GM21723 (cell line): ENCODE data around the gene ADCY5.

Experiments used
- ATAC-seq: cut with Tn5 transposase; IDR thresholded peaks from one replicate; pipeline ENCODE4 v1.9.1; 2021; ENCODE audit warnings: mild to moderate bottlenecking, moderate library complexity; ENCODE audit not compliant: unreplicated experiment

ADCY5 gene

DNA sequence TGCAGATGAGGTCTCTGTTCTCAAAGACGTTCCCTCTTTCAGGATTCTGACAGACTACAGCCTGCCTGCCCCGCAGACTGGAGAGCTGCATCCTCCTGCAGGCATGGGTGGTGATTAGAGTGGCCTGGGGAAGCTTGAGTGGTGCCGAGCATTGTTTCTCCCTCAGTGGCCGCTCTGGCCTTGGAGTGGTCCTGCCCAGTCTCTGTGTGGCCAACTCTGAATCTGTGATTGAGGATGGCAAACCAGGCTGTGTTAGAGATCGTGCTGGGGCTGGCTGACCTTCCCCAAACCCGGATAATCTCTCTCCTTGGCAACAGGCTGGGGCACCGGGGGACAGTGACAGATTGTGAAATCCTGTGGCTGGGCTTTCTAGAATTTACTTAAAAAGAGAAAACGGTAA is 11.0 kb upstream of the ADCY5 start:
- no peak for ATAC-seq

DNA sequence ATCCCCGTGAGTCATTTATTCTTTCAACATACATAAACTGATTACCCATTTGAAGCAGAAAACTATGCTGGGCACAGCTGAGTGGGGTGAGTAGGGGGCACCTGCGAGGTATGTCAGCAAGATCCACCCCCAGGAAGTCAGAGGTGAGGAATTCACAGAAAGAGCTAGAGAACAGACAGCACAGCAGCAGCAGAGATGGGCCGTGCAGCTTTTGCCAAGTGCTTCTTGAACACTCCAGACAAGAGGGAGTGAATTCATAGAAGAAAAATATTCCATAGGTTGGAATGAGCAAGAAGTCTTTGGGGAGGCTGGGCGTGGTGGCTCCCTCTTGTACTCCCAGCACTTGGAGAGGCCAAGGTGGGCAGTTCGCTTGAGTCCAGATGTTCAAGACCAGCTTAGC is 9.4 kb upstream of the ADCY5 start:
- ATAC-seq: no peak

DNA sequence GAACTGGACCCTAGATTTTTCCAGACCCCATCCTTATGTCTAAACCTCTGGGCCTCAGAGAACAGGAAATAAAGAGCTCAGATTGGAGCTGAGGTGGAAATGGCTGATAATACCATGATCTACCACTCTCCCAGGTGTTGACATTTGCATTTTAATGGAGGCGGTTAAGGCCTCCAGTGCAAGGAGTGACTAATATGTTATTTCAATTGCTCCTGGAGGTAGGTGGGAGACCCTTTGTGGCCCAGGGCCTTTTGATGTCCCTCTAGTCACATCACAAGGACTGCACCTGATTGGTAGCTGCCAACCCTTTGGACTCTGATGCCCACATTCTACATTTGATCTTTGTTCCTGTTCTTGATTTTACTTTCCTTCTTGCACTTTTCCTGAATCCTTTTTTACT is 9.0 kb upstream of the ADCY5 start:
- ATAC-seq: no peak

DNA sequence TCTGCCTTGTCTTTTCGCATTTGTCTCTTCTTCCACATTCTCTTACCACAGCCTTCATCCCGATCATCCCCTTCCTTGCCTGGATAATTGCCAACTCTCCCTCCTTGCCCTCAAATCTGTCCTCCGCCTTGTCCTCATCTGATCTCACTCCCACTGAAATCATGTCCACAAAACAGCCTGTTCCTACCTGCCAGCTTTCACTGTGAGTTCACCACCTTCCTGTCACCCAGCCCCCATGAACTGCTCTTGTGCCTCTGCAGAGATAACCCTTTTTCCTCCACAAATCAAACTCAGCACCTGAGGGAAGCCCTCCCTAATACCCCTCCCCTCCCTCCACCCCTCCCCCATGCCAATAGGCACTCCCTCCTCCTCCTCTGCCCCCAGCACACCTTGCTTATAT is 4.8 kb upstream of the ADCY5 start:
- ATAC-seq: no peak

DNA sequence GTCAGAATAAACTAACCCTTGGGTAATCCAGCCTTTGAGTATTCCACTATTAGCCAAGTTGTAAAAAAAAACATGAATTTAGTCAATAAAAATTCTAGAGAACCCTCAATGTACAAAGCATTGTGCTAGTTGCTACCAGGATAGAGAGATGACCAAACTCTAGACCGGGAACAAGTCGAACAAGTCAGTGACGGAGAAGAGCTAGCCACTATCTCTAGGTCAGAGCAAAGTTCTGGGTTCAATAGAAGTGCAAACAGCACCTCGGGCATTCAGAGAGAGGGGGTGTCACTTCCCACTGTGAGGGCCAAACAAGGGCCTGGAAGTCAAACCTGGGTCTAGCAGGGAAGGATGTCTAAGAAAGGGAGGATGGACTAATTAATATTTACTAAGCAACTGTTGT is 2.3 kb upstream of the ADCY5 start:
- ATAC-seq: no peak

DNA sequence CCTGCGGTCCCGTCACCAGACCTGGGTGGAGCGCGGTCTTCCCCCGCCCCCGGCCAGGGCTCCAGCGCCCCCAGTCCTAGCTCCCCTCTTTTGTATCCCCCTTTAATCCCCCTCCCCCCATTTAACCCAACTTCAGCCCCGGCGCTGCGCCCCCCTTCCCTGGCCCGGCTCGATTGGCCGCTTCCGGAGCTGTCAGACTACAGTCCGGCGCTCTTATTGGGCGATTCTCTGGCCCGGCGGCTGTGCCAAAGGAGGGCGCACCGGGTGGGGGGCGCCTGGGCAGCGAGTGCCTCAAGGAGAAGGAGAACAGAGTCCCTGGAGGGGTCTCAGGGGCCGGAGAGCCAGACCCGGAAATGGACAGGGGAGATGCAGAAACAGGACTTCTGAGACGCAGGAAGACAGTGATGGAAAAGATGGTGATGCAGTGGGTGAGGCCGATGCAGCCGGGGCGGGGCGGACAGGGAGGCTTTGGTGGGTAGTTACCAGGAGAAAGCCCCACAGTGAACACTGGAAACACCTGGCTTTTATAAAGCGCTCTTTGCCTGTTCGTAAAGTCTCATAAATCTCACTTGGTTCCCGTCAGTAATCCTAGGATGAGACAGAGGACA is 1.2 kb upstream of the ADCY5 start:
- ATAC-seq: no peak

DNA sequence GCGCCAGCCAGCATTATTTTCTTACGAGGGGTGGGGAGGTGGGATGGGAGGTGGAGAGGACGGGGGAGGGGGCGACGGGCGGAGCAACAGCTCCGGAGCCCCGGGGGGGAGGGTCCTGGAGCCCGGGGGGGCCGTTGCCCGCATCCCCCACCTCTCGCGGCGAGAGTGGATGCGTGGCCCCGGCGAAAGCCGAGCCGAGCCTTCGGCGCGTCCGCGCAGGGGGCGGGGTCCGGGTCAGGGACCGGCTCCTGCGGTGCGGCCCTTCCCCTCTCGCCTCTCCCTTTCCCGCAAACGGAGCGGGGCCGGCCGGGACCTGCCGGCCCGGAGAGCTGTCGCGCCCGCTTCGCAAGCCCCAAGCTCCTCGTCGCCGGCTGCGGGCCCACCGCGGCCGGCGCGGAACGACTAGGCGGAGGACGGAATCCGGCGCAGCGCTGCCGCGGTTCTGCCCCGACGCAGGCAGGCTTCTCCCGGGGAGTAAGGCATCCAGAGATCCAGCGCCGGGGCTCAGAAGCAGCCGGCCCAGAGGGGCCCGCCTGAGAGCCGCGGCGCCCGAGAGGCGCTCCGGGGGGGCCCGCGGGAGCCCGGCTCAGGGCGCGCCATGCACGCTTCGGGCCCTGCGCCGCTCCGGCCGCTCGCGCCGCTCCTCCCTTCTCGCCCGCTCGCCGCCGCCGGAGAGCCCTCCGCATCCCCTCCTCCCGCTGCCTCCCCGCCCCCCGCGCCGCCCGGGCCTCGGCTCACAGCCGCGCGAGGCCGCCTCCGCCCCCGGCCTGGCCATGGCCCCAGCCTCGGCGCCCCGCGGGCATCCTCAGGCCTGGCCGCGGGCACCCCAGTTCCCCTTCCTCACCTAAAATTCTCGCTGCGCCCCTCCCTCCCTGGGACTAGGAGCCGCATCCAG is 459 bp upstream of the ADCY5 start:
- no peak for ATAC-seq

DNA sequence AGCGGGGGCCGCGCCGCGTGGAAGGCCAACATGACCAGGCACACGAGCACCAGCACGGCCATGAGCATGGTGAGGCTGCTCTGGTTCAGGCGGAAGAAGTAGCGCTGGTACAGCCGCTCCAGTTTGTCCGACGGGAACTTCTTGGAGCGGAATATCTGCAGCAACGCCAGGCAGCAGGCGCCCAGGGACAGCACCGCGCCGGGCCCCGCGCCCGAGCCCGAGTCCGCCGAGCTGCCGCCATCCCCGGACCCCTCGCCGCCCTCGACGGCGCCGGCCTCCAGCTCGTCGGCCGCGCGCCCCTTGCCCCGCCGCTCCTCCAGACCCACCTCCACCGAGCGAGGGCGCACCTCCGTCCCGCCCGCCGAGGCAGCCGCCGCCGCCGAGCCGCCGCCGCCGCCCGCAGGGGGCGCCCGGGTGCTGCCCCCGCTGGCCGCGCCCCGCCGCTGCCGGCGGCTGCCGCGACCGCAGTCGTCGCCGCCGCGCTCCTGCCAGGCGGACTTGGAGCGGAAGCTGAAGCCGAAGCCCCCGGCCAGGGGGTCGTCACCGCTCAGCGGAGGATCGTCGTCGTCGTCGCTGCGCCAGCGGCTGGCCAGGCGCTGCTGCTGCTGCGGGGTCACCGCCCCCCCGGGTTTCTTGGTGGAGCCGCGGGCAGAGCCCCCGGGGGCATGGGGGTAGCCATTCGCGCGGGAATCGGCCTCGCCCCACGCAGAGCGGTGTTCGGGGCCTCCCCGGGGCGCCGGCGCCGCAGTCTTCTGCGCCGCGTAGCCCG is 957 bp downstream of the ADCY5 start:
- ATAC-seq: no peak

DNA sequence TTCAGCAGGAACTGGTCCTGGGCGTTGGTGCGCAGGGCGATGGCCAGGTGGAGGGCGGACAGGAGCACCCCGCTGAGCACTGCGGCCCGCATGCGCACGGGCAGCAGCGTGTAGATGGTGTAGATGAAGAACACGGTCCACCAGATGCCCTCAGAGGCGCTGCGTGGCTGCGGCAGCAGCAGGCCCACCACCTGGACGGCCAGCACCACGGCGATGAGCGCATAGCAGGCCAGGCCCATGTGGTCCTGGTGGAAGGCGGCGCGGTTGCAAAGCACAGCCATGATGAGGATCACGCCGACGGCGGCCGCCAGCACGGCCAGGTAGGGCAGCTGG is 1.5 kb downstream of the ADCY5 start:
- ATAC-seq: no peak

DNA sequence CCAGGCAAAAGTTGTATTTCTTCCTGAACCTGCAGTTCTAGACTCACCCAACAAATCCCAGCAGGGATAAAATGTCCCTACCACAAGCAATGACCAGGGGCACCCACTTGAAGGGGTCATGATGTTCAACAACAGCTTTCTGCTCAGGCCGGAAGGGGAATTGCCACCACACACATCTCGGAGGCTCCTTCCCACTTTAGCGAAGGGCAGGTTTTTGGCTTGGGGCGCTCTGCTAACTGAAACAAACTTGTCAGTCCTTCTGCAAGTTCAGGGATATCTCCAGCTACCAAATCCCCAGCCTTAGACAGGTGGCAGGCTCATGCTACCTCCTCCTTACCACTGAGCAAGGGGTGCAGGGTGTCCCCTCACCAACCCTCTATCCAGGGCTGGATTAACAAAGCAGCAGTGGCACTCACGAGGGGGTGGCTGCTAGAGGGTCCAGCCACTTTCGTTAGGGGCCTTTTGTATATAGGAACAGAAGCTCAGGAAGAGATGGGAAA is 2.2 kb downstream of the ADCY5 start:
- no peak for ATAC-seq

DNA sequence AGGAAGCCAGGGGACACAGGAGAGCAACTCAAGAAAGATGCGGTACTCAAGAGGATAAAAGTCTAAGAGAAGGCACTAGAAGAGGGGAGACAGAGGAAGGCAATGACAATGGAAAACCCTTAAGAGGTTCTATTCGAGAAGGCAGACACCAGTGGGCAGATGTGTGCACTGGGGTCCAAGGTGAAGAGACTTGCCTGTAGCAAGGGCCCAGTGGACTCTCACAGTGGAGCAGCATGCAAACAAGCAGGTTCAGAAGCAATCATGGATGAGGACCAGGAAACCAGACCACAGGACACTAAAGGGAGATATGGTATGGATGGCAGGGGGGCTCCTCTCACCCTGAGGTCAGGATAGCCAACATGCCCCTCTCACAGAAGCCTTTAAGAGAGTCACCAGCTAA is 2.7 kb downstream of the ADCY5 start:
- no peak for ATAC-seq

DNA sequence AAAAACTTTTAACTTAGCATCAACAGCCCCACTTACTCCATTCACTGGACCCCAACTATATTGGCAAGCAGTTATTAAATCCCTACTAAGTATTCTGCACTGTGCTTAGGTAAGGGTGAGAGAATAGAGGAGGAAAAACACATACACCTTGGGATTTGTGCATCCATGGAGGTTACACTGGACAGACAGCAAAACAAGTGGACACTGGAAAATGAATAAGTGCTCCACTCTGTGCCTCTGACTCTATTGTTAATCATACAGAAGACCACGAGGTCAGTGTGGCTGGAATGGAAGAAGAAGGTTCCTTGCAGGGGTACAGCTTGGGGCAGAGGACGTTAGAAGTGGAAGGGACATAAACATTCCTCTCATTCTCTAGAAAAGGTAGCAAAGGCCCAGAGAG is 3.2 kb downstream of the ADCY5 start:
- no peak for ATAC-seq

DNA sequence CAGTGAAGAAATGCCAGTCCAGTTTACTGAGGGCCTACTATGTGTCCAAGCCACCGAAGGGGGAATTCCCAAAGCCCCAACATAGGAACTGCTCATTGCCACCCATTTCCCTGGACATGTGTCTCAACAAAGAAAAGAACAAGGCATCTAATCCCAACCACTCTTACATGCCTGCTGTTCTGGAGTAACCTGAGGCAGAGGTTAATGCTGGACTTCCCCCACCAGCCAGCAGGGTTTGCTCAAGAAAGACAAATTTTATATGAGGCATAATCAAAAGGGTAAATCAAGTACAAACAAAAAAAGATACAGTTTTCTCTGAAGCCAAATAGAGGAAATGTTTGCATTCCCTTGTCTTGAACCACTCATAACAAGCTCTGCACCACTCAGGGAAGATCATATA is 4.1 kb downstream of the ADCY5 start:
- ATAC-seq: no peak

DNA sequence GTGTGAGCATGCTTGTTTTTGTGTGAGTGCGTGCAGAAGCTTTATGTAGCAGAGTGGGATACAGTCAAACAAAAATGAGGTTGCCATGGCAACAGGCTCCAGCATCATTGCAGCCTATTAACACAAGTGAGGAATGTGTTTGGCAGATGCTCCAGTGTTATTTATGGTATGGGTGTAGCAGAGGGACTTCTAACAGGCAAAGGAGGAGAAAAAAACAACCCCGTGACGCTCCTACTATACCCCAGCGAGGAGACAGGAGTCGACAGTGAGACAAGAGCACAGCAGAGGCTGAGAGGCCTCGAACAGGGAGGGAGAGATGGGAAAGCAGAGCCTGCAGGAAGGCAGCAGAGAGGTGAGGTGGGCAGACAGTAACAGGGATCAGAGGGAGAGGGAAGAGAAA is 4.9 kb downstream of the ADCY5 start:
- no peak for ATAC-seq

DNA sequence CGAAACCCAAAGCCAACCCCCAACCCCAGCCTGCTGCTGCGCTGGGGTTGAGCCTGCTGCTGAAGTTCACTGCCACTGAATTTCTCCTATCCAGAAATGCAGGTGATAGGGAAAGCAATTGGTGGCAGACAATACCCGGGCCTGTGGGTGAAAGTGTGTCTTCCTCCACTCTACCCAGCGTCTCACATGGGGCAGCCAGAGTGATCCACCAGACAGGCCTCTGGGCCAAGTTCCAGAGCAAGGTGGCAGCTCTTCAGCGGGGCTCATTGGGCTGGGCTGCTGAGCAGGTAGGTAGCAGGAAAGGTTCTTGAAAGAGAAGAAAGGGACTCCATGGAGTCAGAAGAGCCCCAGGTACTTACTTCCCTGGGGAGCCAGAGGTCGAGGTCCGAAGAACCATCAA is 6.0 kb downstream of the ADCY5 start:
- ATAC-seq: no peak

DNA sequence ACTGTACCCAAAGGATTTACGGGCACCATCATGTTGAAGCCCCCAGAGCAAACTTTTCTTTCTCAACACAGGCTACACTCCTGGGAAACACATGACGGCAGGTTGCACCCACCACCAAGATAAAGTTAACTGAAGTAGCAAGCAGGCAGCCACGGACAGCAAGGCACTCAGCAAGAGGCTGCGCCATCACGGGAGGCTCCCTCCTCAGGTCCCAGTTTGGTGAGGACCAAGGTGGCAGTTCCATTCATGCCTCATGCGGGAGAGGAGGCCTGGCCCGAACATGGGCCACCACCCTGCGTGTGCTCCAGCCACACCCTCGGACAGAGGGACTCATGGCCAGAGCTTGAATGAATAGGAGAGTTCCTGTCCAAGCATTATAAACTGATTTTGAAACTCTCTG is 6.8 kb downstream of the ADCY5 start:
- ATAC-seq: no peak

DNA sequence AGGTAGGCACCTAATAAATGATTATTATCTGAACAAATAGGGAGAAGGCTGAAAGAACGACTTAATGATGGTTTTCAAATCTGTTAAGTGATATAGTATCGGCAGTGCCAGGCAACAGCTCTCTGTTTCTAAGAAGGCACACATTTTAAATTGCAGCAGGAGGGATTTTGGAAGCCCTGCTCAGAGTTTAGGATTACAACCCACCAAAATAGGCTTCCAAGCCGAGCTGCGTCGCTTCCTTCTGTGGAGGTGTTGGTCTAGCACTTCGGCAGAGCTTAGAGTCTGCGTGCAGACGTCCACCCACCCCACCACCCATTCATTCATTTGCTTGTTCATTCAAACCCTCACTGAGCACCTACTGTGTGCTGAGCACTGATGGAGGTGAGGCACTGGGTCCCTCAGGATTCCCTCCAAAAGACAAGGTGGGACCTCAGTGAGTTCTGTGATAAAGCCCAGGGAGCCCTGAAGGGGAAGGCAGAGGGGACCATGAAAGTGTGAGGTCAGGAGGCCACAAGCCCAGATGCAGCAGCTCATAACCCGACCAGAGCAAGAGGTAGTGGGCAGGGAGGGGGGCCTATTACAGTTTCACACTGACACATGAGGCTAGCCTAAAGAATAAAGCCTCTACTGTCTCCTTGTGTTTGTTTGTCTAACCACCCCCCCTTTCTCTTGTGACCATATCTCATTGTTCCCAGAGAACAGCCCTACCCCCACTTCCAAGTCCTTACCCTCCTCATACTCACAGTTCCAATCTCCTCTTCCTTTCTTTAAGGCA is 8.9 kb downstream of the ADCY5 start:
- ATAC-seq: no peak

DNA sequence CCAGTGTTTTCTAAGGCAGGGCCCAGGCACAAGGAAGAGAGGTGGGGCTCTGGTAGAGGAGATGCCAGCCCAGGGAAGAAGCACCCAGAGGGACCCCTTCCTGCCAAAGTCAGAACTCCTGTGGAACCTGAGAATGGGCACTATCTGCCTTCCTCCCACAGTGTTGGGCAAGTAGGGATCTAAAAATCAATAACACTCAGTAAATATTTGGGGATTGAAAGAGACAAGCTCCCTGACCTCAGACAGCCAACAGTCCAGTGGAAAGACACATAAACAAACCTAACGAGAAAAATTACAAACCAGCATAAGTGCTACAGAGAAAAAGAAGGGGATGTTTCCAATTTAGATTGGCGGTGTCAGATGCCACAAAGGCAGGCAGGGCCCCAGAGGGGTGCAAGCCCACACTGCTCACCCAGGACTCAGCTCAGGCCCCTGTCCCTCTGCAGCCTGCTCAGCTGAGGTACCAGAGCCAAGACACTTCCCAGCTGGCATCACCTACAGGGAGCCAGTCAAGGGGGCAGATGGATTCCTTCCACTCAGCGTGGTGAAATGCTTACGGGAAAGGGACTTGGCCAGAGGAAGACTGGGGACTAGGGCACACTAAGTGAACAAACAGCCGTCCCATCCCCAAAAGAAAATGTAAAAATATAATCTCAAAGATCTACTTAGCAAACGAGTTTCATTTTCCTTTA is 15.9 kb downstream of the ADCY5 start:
- no peak for ATAC-seq

DNA sequence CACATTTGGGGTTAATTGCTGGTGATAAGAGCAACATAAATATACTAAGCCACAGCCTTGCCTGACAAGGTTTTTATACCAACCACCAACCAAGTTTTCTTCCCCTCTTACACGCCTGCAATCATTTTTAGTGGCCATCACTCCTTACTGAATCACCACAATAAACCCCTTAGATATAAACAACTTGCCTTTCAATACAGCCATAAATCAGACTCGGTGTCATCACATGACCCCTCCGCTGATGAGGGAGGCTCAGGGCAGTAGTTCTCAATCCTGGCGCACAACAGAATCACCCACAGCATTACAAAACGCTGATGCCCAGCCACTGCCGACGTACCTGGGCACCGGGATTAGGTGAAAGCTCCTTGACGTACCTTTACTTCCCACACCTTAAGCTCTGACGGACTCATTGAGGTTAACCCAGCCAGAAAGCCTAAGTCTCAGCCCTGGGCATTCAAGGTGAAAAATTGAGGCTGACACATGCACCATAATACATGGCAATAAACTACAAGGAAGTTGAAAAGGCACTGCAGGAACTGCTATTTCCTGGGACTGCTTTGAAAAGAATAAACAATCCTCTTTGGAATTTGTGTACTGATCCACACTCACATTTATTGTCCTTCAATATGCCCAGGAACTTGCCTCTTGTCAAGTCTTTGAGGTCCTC is 17.1 kb downstream of the ADCY5 start:
- ATAC-seq: no peak
